CD14-positive monocyte (primary cell): ENCODE results near the gene ERLEC1. TPM values are rescaled to one million over a fixed set of nuclear protein-coding genes. Genes with fewer than 3 reads are reported as not detected.

Source experiments
- DNase-seq, 3 donors: peaks; one replicate each; pipeline ENCODE4 v3.0.0-alpha.2; 2011 to 2022
- H2AFZ ChIP-seq: 2 replicates; pipeline ENCODE4 v1.6.0; 2012; ENCODE audit warnings: mild to moderate bottlenecking, low read depth, low read length, inconsistent platforms; ENCODE audit not compliant: insufficient read depth, poor library complexity, severe bottlenecking
- H3K27ac ChIP-seq, 2 donors: 1 replicate in 1 of 2; 2 replicates in 1 of 2; pipeline ENCODE4 v1.5.1; 2012 to 2013; ENCODE audit warnings: low read length in 2 of 2, control low read depth in 1 of 2, inconsistent platforms in 1 of 2, low read depth in 1 of 2, mild to moderate bottlenecking in 1 of 2
- H3K27me3 ChIP-seq, 2 donors: one replicate each; pipeline versions ENCODE4 v1.6.0 to v1.6.1; 2011 to 2013; ENCODE audit warnings: low read length in 2 of 2; ENCODE audit not compliant: control insufficient read depth in 2 of 2, insufficient read depth in 2 of 2
- H3K36me3 ChIP-seq, 2 donors: replicated peaks in 1 of 2; 1 replicate in 1 of 2; 2 replicates in 1 of 2; pipeline versions ENCODE4 v1.5.1 to v1.6.1; 2012 to 2013; ENCODE audit warnings: low read length in 2 of 2, control low read depth in 1 of 2, inconsistent platforms in 1 of 2, mild to moderate bottlenecking in 1 of 2; ENCODE audit not compliant: insufficient read depth in 2 of 2, control insufficient read depth in 1 of 2
- H3K4me1 ChIP-seq, 2 donors: 1 replicate in 1 of 2; 2 replicates in 1 of 2; pipeline versions ENCODE4 v1.5.1 to v1.6.1; 2012 to 2013; ENCODE audit warnings: low read length in 2 of 2, control low read depth in 1 of 2, inconsistent platforms in 1 of 2, mild to moderate bottlenecking in 1 of 2, moderate library complexity in 1 of 2; ENCODE audit not compliant: insufficient read depth in 2 of 2, control insufficient read depth in 1 of 2
- H3K4me2 ChIP-seq: replicated peaks from 2 replicates; pipeline ENCODE3; 2012; ENCODE audit warnings: low read length, moderate library complexity, mild to moderate bottlenecking; ENCODE audit not compliant: poor library complexity, severe bottlenecking; ENCODE audit errors: extremely low read depth
- H3K4me3 ChIP-seq, 3 experiments: fragments of 200-600 bp in 1 of 3; sonication (generic) in 1 of 3; replicated peaks in 1 of 3; 1 replicate in 2 of 3; 2 replicates in 1 of 3; pipeline ENCODE4 v1.5.1; 2011 to 2013; ENCODE audit warnings: low read length in 3 of 3, mild to moderate bottlenecking in 3 of 3, control low read depth in 2 of 3, low read depth in 2 of 3, inconsistent platforms in 1 of 3, moderate library complexity in 1 of 3
- H3K79me2 ChIP-seq: 2 replicates; pipeline ENCODE4 v1.6.0; 2012; ENCODE audit warnings: mild to moderate bottlenecking, control low read depth, inconsistent platforms, low read length, moderate library complexity; ENCODE audit not compliant: insufficient read depth
- H3K9ac ChIP-seq: 2 replicates; pipeline ENCODE4 v1.6.0; 2017; ENCODE audit warnings: low read length, mild to moderate bottlenecking; ENCODE audit not compliant: insufficient read depth, poor library complexity, severe bottlenecking
- H3K9me3 ChIP-seq, 2 donors: replicated peaks in 1 of 2; 1 replicate in 1 of 2; 2 replicates in 1 of 2; pipeline versions ENCODE4 v1.5.1 to v1.6.1; 2012 to 2013; ENCODE audit warnings: low read length in 2 of 2, control low read depth in 1 of 2; ENCODE audit not compliant: control insufficient read depth in 1 of 2, insufficient read depth in 1 of 2
- H4K20me1 ChIP-seq: 2 replicates; pipeline ENCODE4 v1.6.0; 2012; ENCODE audit warnings: mild to moderate bottlenecking, low read length, control low read depth, moderate library complexity; ENCODE audit not compliant: insufficient read depth
- H3K27ac Mint-ChIP-seq, 7 donors: one replicate each; pipeline ENCODE4 v1.8.0; 2020; ENCODE audit warnings: mild to moderate bottlenecking in 7 of 7, mixed read lengths in 7 of 7, moderate library complexity in 6 of 7, inconsistent platforms in 2 of 7
- H3K27me3 Mint-ChIP-seq, 3 donors: one replicate each; pipeline ENCODE4 v1.8.0; 2021 to 2022; ENCODE audit warnings: low read depth in 3 of 3, mild to moderate bottlenecking in 3 of 3, mixed read lengths in 3 of 3, moderate library complexity in 3 of 3, inconsistent platforms in 1 of 3
- H3K36me3 Mint-ChIP-seq, 2 donors: one replicate each; pipeline ENCODE4 v1.8.0; 2020; ENCODE audit warnings: mixed read lengths in 2 of 2, inconsistent platforms in 1 of 2, mild to moderate bottlenecking in 1 of 2
- H3K4me1 Mint-ChIP-seq: one replicate; pipeline ENCODE4 v1.8.0; 2020; ENCODE audit warnings: mild to moderate bottlenecking, mixed read lengths
- H3K4me3 Mint-ChIP-seq, 2 donors: one replicate each; pipeline ENCODE4 v1.8.0; 2020; ENCODE audit warnings: mild to moderate bottlenecking in 2 of 2, mixed read lengths in 2 of 2, moderate library complexity in 1 of 2
- H3K9me3 Mint-ChIP-seq, 7 donors: one replicate each; pipeline ENCODE4 v1.8.0; 2020 to 2022; ENCODE audit warnings: mixed read lengths in 7 of 7, mild to moderate bottlenecking in 6 of 7, moderate library complexity in 6 of 7, inconsistent platforms in 2 of 7
- CTCF ChIP-seq: fragments of 200-600 bp; IDR thresholded peaks from one replicate; pipeline ENCODE4 v1.8.0; 2022; ENCODE audit warnings: antibody characterized with exemption, mild to moderate bottlenecking
- WGBS: methylation state at CpG from one replicate; pipeline ENCODE4 v1.1.5; 2013; ENCODE audit warnings: missing lambda C conversion rate; ENCODE audit not compliant: insufficient coverage; 5-methylcytosine and 5-hydroxymethylcytosine counted together
- intact Hi-C, 2 donors: fragments of 100-400 bp; cut with micrococcal nuclease; formaldehyde crosslinking; loops; one replicate each; pipeline versions ENCODE4 v1.15.0 to v1.15.1; 2023
- polyA plus RNA-seq, 3 donors: library from polyadenylated mRNA; depleted of rRNA in 1 of 3; unstranded in 2 of 3; stranded (reverse) in 1 of 3; fragments of 300-500 nt in 2 of 3; fragments of >200 nt in 1 of 3; fragmentation: Illumina TruSeq in 2 of 3; gene quantifications; 1 replicate in 2 of 3; 2 replicates in 1 of 3; pipeline ENCODE4 v1.2.3, GENCODE V29; 2012 to 2021

ERLEC1 gene
- polyA plus RNA-seq, 3 donors: 11.4 to 23.8 (median 23.7) TPM

GRCh38 chr2:53768242-53768542, 18.7 kb upstream of the ERLEC1 start:
- Mint-ChIP-seq H3K4me1 (peaks cover 12% of the 10 kb centered on the region), H3K27me3 (no peaks in the 10 kb centered on the region), H3K27ac (peak overlapping the region; percentile 60 to 91 (median 82)), H3K4me3 (peak overlapping the region; percentile 89 to 95), H3K9me3 (peaks cover 0 to 3% (median 0%) of the 10 kb centered on the region in 7 donors), H3K36me3 (peaks cover 18 to 22% of the 10 kb centered on the region in 2 donors)
- Histone ChIP-seq H3K9ac (peak overlapping the region; percentile 64), H3K36me3 (peaks cover 8 to 24% of the 10 kb centered on the region in 2 donors), H3K9me3 (no peaks in the 10 kb centered on the region), H3K4me1 (peaks cover 8 to 17% of the 10 kb centered on the region in 2 donors), H4K20me1 (no peaks in the 10 kb centered on the region), H3K27ac (peak overlapping the region; percentile 42 to 78), H3K4me3 (peak overlapping the region; percentile 74 to 95 (median 81)), H2AFZ (peak overlapping the region; percentile 94), H3K27me3 (no peaks in the 10 kb centered on the region), H3K4me2 (peak overlapping the region; percentile 92), H3K79me2 (peaks cover 41% of the 10 kb centered on the region)
- intact Hi-C loops: no loop called here
- WGBS: 1% methylated on average over 11 of the region's 12 CpGs
- DNase-seq: no peak
- no peak for TF ChIP-seq CTCF

GRCh38 chr2:53769318-53769945, 17.4 kb upstream of the ERLEC1 start:
- H3K4me1 ChIP-seq: peaks cover 8 to 17% of the 10 kb centered on the region in 2 donors
- H3K4me3 Mint-ChIP-seq: no peak overlapping the region
- H3K27ac Mint-ChIP-seq: no peak overlapping the region
- no peak overlapping the region for H3K27ac ChIP-seq
- no peak for TF ChIP-seq CTCF
- peaks cover 12% of the 10 kb centered on the region for H3K4me1 Mint-ChIP-seq
- no peak for DNase-seq
- H3K36me3 Mint-ChIP-seq: peaks cover 15 to 18% of the 10 kb centered on the region in 2 donors
- no peaks in the 10 kb centered on the region for H3K27me3 ChIP-seq
- H3K79me2 ChIP-seq: peaks cover 50% of the 10 kb centered on the region
- no peaks in the 10 kb centered on the region for H3K9me3 ChIP-seq
- H3K36me3 ChIP-seq: peaks cover 0 to 22% of the 10 kb centered on the region in 2 donors
- H2AFZ ChIP-seq: no peak overlapping the region
- no peaks in the 10 kb centered on the region for H3K27me3 Mint-ChIP-seq
- WGBS: 91% methylated on average over 9 of the region's 15 CpGs
- intact Hi-C loops: no loop called here
- H3K4me3 ChIP-seq: no peak overlapping the region
- peaks cover 0 to 3% (median 0%) of the 10 kb centered on the region in 7 donors for H3K9me3 Mint-ChIP-seq
- no peak overlapping the region for H3K4me2 ChIP-seq
- no peak overlapping the region for H3K9ac ChIP-seq
- no peaks in the 10 kb centered on the region for H4K20me1 ChIP-seq
